Spinal cord (tissue), 10 donors: ENCODE measurements around the gene SLC4A1AP. TPM values are rescaled to one million over a fixed set of nuclear protein-coding genes. Genes with fewer than 3 reads are reported as not detected.

Experiments
- DNase-seq, 6 donors: peaks; one replicate each; pipeline versions ENCODE4 v3.0.0 to v3.0.0-alpha.2; 2013 to 2015; ENCODE audit warnings: low spot score in 6 of 6, low read depth in 4 of 6
- H3K27ac ChIP-seq: one replicate; pipeline ENCODE4 v1.5.1; 2013; ENCODE audit warnings: low read depth, low read length, control low read depth
- H3K27me3 ChIP-seq: one replicate; pipeline ENCODE4 v1.6.1; 2013; ENCODE audit warnings: low read length; ENCODE audit not compliant: control insufficient read depth, insufficient read depth
- H3K36me3 ChIP-seq: one replicate; pipeline ENCODE4 v1.6.1; 2013; ENCODE audit warnings: low read length; ENCODE audit not compliant: control insufficient read depth, insufficient read depth
- H3K4me1 ChIP-seq: one replicate; pipeline ENCODE4 v1.6.1; 2013; ENCODE audit warnings: low read length; ENCODE audit not compliant: control insufficient read depth, insufficient read depth
- H3K4me3 ChIP-seq: one replicate; pipeline ENCODE4 v1.5.1; 2013; ENCODE audit warnings: low read depth, low read length, control low read depth
- H3K9me3 ChIP-seq: one replicate; pipeline ENCODE4 v1.6.1; 2013; ENCODE audit warnings: low read length; ENCODE audit not compliant: control insufficient read depth, insufficient read depth
- WGBS: methylation state at CpG from one replicate; pipeline ENCODE4 v1.1.5; 2013; ENCODE audit warnings: missing lambda C conversion rate; ENCODE audit not compliant: insufficient coverage; 5-methylcytosine and 5-hydroxymethylcytosine counted together
- polyA plus RNA-seq, 2 donors: library from polyadenylated mRNA; unstranded; fragments of 120-200 nt; gene quantifications; one replicate each; pipeline ENCODE4 v1.2.1, GENCODE V29; 2013; ENCODE audit not compliant: insufficient read length in 2 of 2
- total RNA-seq, 2 donors: library from RNA; depleted of rRNA in 1 of 2; stranded (reverse); fragments of 120-200 nt in 1 of 2; fragments of >200 nt in 1 of 2; gene quantifications; one replicate each; pipeline versions ENCODE4 v1.2.3 to v1.2.4, GENCODE V29; 2013 to 2014
- donor health status: healthy.

Gene SLC4A1AP
- total and polyA plus RNA-seq, 4 donors: 28.1 to 35.5 (median 33.6) TPM

- H3K36me3 ChIP-seq: peaks cover 41% of the 10 kb centered on the region
Observed at GRCh38 chr2:27647737-27648136, 16.0 kb upstream of the SLC4A1AP start.

GRCh38 chr2:27651056-27651455 is 12.6 kb upstream of the SLC4A1AP start:
- no peaks in the 10 kb centered on the region for H3K27me3 ChIP-seq
- H3K27ac ChIP-seq: no peak overlapping the region
- peaks cover 43% of the 10 kb centered on the region for H3K36me3 ChIP-seq
- no peaks in the 10 kb centered on the region for H3K9me3 ChIP-seq
- DNase-seq: no peak
- no peak overlapping the region for H3K4me3 ChIP-seq
- 86% methylated on average over 3 of the region's 4 CpGs for WGBS
- no peaks in the 10 kb centered on the region for H3K4me1 ChIP-seq

More at GRCh38 chr2:27647737-27648136, 16.0 kb upstream of the SLC4A1AP start:
- no peak overlapping the region for H3K27ac ChIP-seq
- WGBS: 100% methylated on average over 4 of the region's 4 CpGs
- H3K9me3 ChIP-seq: no peaks in the 10 kb centered on the region
- H3K27me3 ChIP-seq: no peaks in the 10 kb centered on the region
- no peak for DNase-seq
- H3K4me3 ChIP-seq: no peak overlapping the region
- H3K4me1 ChIP-seq: no peaks in the 10 kb centered on the region

GRCh38 chr2:27652341-27652740 is 11.3 kb upstream of the SLC4A1AP start:
- no peak for DNase-seq
- H3K36me3 ChIP-seq: peaks cover 49% of the 10 kb centered on the region
- H3K27ac ChIP-seq: no peak overlapping the region
- H3K9me3 ChIP-seq: no peaks in the 10 kb centered on the region
- no peak overlapping the region for H3K4me3 ChIP-seq
- no peaks in the 10 kb centered on the region for H3K27me3 ChIP-seq
- H3K4me1 ChIP-seq: no peaks in the 10 kb centered on the region

GRCh38 chr2:27652790-27653189 is 10.9 kb upstream of the SLC4A1AP start:
- H3K27ac ChIP-seq: no peak overlapping the region
- peaks cover 51% of the 10 kb centered on the region for H3K36me3 ChIP-seq
- WGBS: 100% methylated on average over 1 of the region's 1 CpG
- no peaks in the 10 kb centered on the region for H3K9me3 ChIP-seq
- DNase-seq: no peak
- no peaks in the 10 kb centered on the region for H3K27me3 ChIP-seq
- H3K4me1 ChIP-seq: no peaks in the 10 kb centered on the region
- no peak overlapping the region for H3K4me3 ChIP-seq

GRCh38 chr2:27653397-27653796 is 10.3 kb upstream of the SLC4A1AP start:
- no peak overlapping the region for H3K27ac ChIP-seq
- no peaks in the 10 kb centered on the region for H3K4me1 ChIP-seq
- no peak overlapping the region for H3K4me3 ChIP-seq
- DNase-seq: no peak
- H3K27me3 ChIP-seq: no peaks in the 10 kb centered on the region
- H3K36me3 ChIP-seq: peaks cover 45% of the 10 kb centered on the region
- no peaks in the 10 kb centered on the region for H3K9me3 ChIP-seq
- 100% methylated on average over 1 of the region's 2 CpGs for WGBS

GRCh38 chr2:27655155-27655951 is 8.3 kb upstream of the SLC4A1AP start:
- 76% methylated on average over 4 of the region's 7 CpGs for WGBS
- no peaks in the 10 kb centered on the region for H3K4me1 ChIP-seq
- no peaks in the 10 kb centered on the region for H3K9me3 ChIP-seq
- H3K4me3 ChIP-seq: no peak overlapping the region
- H3K27me3 ChIP-seq: no peaks in the 10 kb centered on the region
- DNase-seq: peak in 1 of 6 donors; percentile 15
- no peak overlapping the region for H3K27ac ChIP-seq
- H3K36me3 ChIP-seq: peaks cover 39% of the 10 kb centered on the region

- Histone ChIP-seq H3K4me3 (no peak overlapping the region), H3K27ac (no peak overlapping the region), H3K36me3 (peaks cover 23% of the 10 kb centered on the region), H3K9me3 (no peaks in the 10 kb centered on the region), H3K27me3 (no peaks in the 10 kb centered on the region), H3K4me1 (peaks cover 17% of the 10 kb centered on the region)
- DNase-seq: no peak
- WGBS: no CpG with 5 or more reads among the region's 1 CpG
Observed at GRCh38 chr2:27661371-27661770, 2.3 kb upstream of the SLC4A1AP start.

- Histone ChIP-seq H3K4me1 (peaks cover 17% of the 10 kb centered on the region), H3K4me3 (peak overlapping the region; percentile 96), H3K27ac (peak overlapping the region; percentile 96), H3K9me3 (no peaks in the 10 kb centered on the region), H3K27me3 (no peaks in the 10 kb centered on the region), H3K36me3 (peaks cover 24% of the 10 kb centered on the region)
- 5% methylated on average over 28 of the region's 28 CpGs for WGBS
- DNase-seq: no peak
Observed at GRCh38 chr2:27664154-27664574, 475 bp downstream of the SLC4A1AP start.

GRCh38 chr2:27664622-27665363 is 1.1 kb downstream of the SLC4A1AP start:
- Histone ChIP-seq H3K9me3 (no peaks in the 10 kb centered on the region), H3K27ac (no peak overlapping the region), H3K4me3 (peak overlapping the region; percentile 96), H3K4me1 (peaks cover 17% of the 10 kb centered on the region), H3K27me3 (no peaks in the 10 kb centered on the region), H3K36me3 (peaks cover 24% of the 10 kb centered on the region)
- 85% methylated on average over 13 of the region's 16 CpGs for WGBS
- DNase-seq: no peak
